ENCODE data around the gene NTM. TPM values are rescaled to one million over a fixed set of nuclear protein-coding genes. Genes with fewer than 3 reads are reported as not detected.

Gene NTM
- total RNA-seq, 8 experiments from 2014 or later = 0.80 to 169 (median 18.6) TPM

GRCh38 chr11:131934006-131934405, 563.6 kb downstream of the NTM start:
- Histone ChIP-seq H3K4me3 (no peak overlapping the region), H3K4me1 (replicated peaks in 1 of 2) (peaks cover 12 to 14% of the 10 kb centered on the region in 2 donors), H3K27ac (no peak overlapping the region)
- in situ Hi-C loops (cut with MboI; ENCODE audit: low pct_unique_long_range_greater_than_20kb in 2 of 9, low sequenced_read_pairs in 9 of 9, unreplicated experiment in 9 of 9) = no loop called here
- 39 to 83% (median 72%) methylated on average over 1 to 4 of the region's 4 CpGs for WGBS, 10 experiments
- no peak for ATAC-seq (replicated peaks in 6 of 8)

- 20 to 100% (median 79%) methylated on average over 1 to 6 of the region's 6 CpGs; no CpG with 5 or more reads in 2 of the 10 experiments for WGBS, 10 experiments
- peak in 5 of 8 experiments; percentile 39 to 71 (median 49) for ATAC-seq (replicated peaks in 6 of 8)
- Histone ChIP-seq H3K4me3 (no peak overlapping the region), H3K4me1 (replicated peaks in 1 of 2) (peaks cover 10 to 16% of the 10 kb centered on the region in 2 donors), H3K27ac (no peak overlapping the region)
- in situ Hi-C loops (cut with MboI; ENCODE audit: low pct_unique_long_range_greater_than_20kb in 2 of 9, low sequenced_read_pairs in 9 of 9, unreplicated experiment in 9 of 9) = no loop called here
These were observed 567.9 kb downstream of the NTM start for GRCh38 chr11:131938351-131938751.

- 17 to 100% (median 87%) methylated on average over 1 to 3 of the region's 4 CpGs; no CpG with 5 or more reads in 2 of the 10 experiments for WGBS, 10 experiments
- in situ Hi-C loops (cut with MboI; ENCODE audit: low pct_unique_long_range_greater_than_20kb in 2 of 9, low sequenced_read_pairs in 9 of 9, unreplicated experiment in 9 of 9) = no loop called here
- ATAC-seq (replicated peaks in 6 of 8) = no peak
- Histone ChIP-seq H3K4me1 (replicated peaks in 1 of 2) (peaks cover 21 to 32% of the 10 kb centered on the region in 2 donors), H3K27ac (no peak overlapping the region), H3K4me3 (no peak overlapping the region)
These were observed 569.7 kb downstream of the NTM start for GRCh38 chr11:131940126-131940525.

- no peak overlapping the region for H3K27ac ChIP-seq
- ATAC-seq (replicated peaks in 6 of 8) = no peak
- in situ Hi-C loops (cut with MboI; ENCODE audit: low pct_unique_long_range_greater_than_20kb in 2 of 9, low sequenced_read_pairs in 9 of 9, unreplicated experiment in 9 of 9) = no loop called here
- no peak overlapping the region for H3K4me3 ChIP-seq
- WGBS, 10 experiments = 17 to 100% (median 77%) methylated on average over 1 to 7 of the region's 7 CpGs; no CpG with 5 or more reads in 5 of the 10 experiments
- peaks cover 28 to 42% of the 10 kb centered on the region in 2 donors for H3K4me1 ChIP-seq (replicated peaks in 1 of 2)
These were observed 572.5 kb downstream of the NTM start for GRCh38 chr11:131942878-131943277.

GRCh38 chr11:131943295-131943694, 572.9 kb downstream of the NTM start:
- in situ Hi-C loops (cut with MboI; ENCODE audit: low pct_unique_long_range_greater_than_20kb in 2 of 9, low sequenced_read_pairs in 9 of 9, unreplicated experiment in 9 of 9) = no loop called here
- ATAC-seq (replicated peaks in 6 of 8) = no peak
- 0 to 100% (median 92%) methylated on average over 1 to 5 of the region's 6 CpGs; no CpG with 5 or more reads in 3 of the 10 experiments for WGBS, 10 experiments
- H3K4me3 ChIP-seq = no peak overlapping the region
- H3K27ac ChIP-seq = no peak overlapping the region
- H3K4me1 ChIP-seq (replicated peaks in 1 of 2) = peaks cover 26 to 39% of the 10 kb centered on the region in 2 donors

- H3K27ac ChIP-seq = no peak overlapping the region
- H3K4me3 ChIP-seq = no peak overlapping the region
- peaks cover 22 to 39% of the 10 kb centered on the region in 2 donors for H3K4me1 ChIP-seq (replicated peaks in 1 of 2)
- in situ Hi-C loops (cut with MboI; ENCODE audit: low pct_unique_long_range_greater_than_20kb in 2 of 9, low sequenced_read_pairs in 9 of 9, unreplicated experiment in 9 of 9) = no loop called here
- WGBS, 10 experiments = 68 to 98% (median 89%) methylated on average over 1 to 6 of the region's 6 CpGs
- peak in 5 of 8 experiments; percentile 27 to 80 (median 65) for ATAC-seq (replicated peaks in 6 of 8)
These were observed 574.3 kb downstream of the NTM start for GRCh38 chr11:131944736-131945135.

GRCh38 chr11:131945706-131946105, 575.3 kb downstream of the NTM start:
- no peak overlapping the region for H3K27ac ChIP-seq

GRCh38 chr11:131947511-131947910, 577.1 kb downstream of the NTM start:
- peaks cover 22 to 35% of the 10 kb centered on the region in 2 donors for H3K4me1 ChIP-seq (replicated peaks in 1 of 2)
- H3K4me3 ChIP-seq = no peak overlapping the region
- in situ Hi-C loops (cut with MboI; ENCODE audit: low pct_unique_long_range_greater_than_20kb in 2 of 9, low sequenced_read_pairs in 9 of 9, unreplicated experiment in 9 of 9) = no loop called here
- H3K27ac ChIP-seq = no peak overlapping the region
- ATAC-seq (replicated peaks in 6 of 8) = no peak
- 39 to 100% (median 76%) methylated on average over 1 to 2 of the region's 2 CpGs; no CpG with 5 or more reads in 6 of the 10 experiments for WGBS, 10 experiments

More at GRCh38 chr11:131945706-131946105, 575.3 kb downstream of the NTM start:
- peak in 4 of 8 experiments; percentile 9 to 54 (median 15) for ATAC-seq (replicated peaks in 6 of 8)
- Histone ChIP-seq H3K4me3 (no peak overlapping the region), H3K4me1 (replicated peaks in 1 of 2) (peaks cover 22 to 39% of the 10 kb centered on the region in 2 donors)
- 50 to 95% (median 83%) methylated on average over 1 to 7 of the region's 7 CpGs; no CpG with 5 or more reads in 4 of the 10 experiments for WGBS, 10 experiments
- in situ Hi-C loops (cut with MboI; ENCODE audit: low pct_unique_long_range_greater_than_20kb in 2 of 9, low sequenced_read_pairs in 9 of 9, unreplicated experiment in 9 of 9) = no loop called here

GRCh38 chr11:131951121-131951520, 580.7 kb downstream of the NTM start:
- 57 to 100% (median 77%) methylated on average over 1 to 2 of the region's 2 CpGs; no CpG with 5 or more reads in 4 of the 10 experiments for WGBS, 10 experiments
- Histone ChIP-seq H3K4me1 (replicated peaks in 1 of 2) (peaks cover 13 to 26% of the 10 kb centered on the region in 2 donors), H3K4me3 (no peak overlapping the region), H3K27ac (no peak overlapping the region)
- peak in 1 of 8 experiments; percentile 21 for ATAC-seq (replicated peaks in 6 of 8)
- in situ Hi-C loops (cut with MboI; ENCODE audit: low pct_unique_long_range_greater_than_20kb in 2 of 9, low sequenced_read_pairs in 9 of 9, unreplicated experiment in 9 of 9) = no loop called here

GRCh38 chr11:131954146-131954545, 583.7 kb downstream of the NTM start:
- in situ Hi-C loops (cut with MboI; ENCODE audit: low pct_unique_long_range_greater_than_20kb in 2 of 9, low sequenced_read_pairs in 9 of 9, unreplicated experiment in 9 of 9) = no loop called here
- no peak overlapping the region for H3K4me3 ChIP-seq
- ATAC-seq (replicated peaks in 6 of 8) = no peak
- H3K4me1 ChIP-seq (replicated peaks in 1 of 2) = peaks cover 16 to 33% of the 10 kb centered on the region in 2 donors
- WGBS, 10 experiments = 57 to 100% (median 83%) methylated on average over 1 to 5 of the region's 10 CpGs
- H3K27ac ChIP-seq = no peak overlapping the region

- ATAC-seq (replicated peaks in 6 of 8) = peak in 5 of 8 experiments; percentile 63 to 78 (median 66)
- H3K4me1 ChIP-seq (replicated peaks in 1 of 2) = peaks cover 16 to 33% of the 10 kb centered on the region in 2 donors
- WGBS, 10 experiments = 20 to 61% (median 41%) methylated on average over 1 to 4 of the region's 6 CpGs; no CpG with 5 or more reads in 5 of the 10 experiments
- in situ Hi-C loops (cut with MboI; ENCODE audit: low pct_unique_long_range_greater_than_20kb in 2 of 9, low sequenced_read_pairs in 9 of 9, unreplicated experiment in 9 of 9) = no loop called here
- H3K27ac ChIP-seq = no peak overlapping the region
- no peak overlapping the region for H3K4me3 ChIP-seq
These were observed 585.5 kb downstream of the NTM start for GRCh38 chr11:131955904-131956303.

- WGBS, 10 experiments = 57 to 100% (median 100%) methylated on average over 1 to 2 of the region's 2 CpGs; no CpG with 5 or more reads in 3 of the 10 experiments
These were observed 586.8 kb downstream of the NTM start for GRCh38 chr11:131957201-131957600.

GRCh38 chr11:131957875-131958274, 587.5 kb downstream of the NTM start:
- peaks cover 16 to 31% of the 10 kb centered on the region in 2 donors for H3K4me1 ChIP-seq (replicated peaks in 1 of 2)
- ATAC-seq (replicated peaks in 6 of 8) = no peak
- in situ Hi-C loops (cut with MboI; ENCODE audit: low pct_unique_long_range_greater_than_20kb in 2 of 9, low sequenced_read_pairs in 9 of 9, unreplicated experiment in 9 of 9) = no loop called here
- 64 to 100% (median 85%) methylated on average over 3 to 6 of the region's 6 CpGs; no CpG with 5 or more reads in 2 of the 10 experiments for WGBS, 10 experiments
- H3K27ac ChIP-seq = no peak overlapping the region
- no peak overlapping the region for H3K4me3 ChIP-seq

More at GRCh38 chr11:131957201-131957600, 586.8 kb downstream of the NTM start:
- no peak overlapping the region for H3K4me3 ChIP-seq
- no peak for ATAC-seq (replicated peaks in 6 of 8)
- in situ Hi-C loops (cut with MboI; ENCODE audit: low pct_unique_long_range_greater_than_20kb in 2 of 9, low sequenced_read_pairs in 9 of 9, unreplicated experiment in 9 of 9) = no loop called here
- peaks cover 16 to 33% of the 10 kb centered on the region in 2 donors for H3K4me1 ChIP-seq (replicated peaks in 1 of 2)
- H3K27ac ChIP-seq = no peak overlapping the region

- in situ Hi-C loops (cut with MboI; ENCODE audit: low pct_unique_long_range_greater_than_20kb in 2 of 9, low sequenced_read_pairs in 9 of 9, unreplicated experiment in 9 of 9) = no loop called here
- 28 to 93% (median 79%) methylated on average over 2 to 7 of the region's 7 CpGs; no CpG with 5 or more reads in 3 of the 10 experiments for WGBS, 10 experiments
- peaks cover 11 to 23% of the 10 kb centered on the region in 2 donors for H3K4me1 ChIP-seq (replicated peaks in 1 of 2)
These were observed 592.4 kb downstream of the NTM start for GRCh38 chr11:131962818-131963217.

More at GRCh38 chr11:131962818-131963217, 592.4 kb downstream of the NTM start:
- no peak for ATAC-seq (replicated peaks in 6 of 8)
- Histone ChIP-seq H3K27ac (no peak overlapping the region), H3K4me3 (no peak overlapping the region)
